HepG2 (cell line): ENCODE data around the gene FAM111B.

Experiments
- ATAD3A ChIP-seq: sonication (generic); formaldehyde crosslinking; IDR thresholded peaks from 2 replicates; pipeline ENCODE4 v1.4.0; 2020; ENCODE audit warnings: missing genetic modification reagents
- CTCF ChIP-seq: sonication (generic); formaldehyde crosslinking; IDR thresholded peaks from 2 replicates; pipeline ENCODE4 v1.5.0; 2020; ENCODE audit warnings: mild to moderate bottlenecking, missing genetic modification reagents, moderate library complexity
- KDM1A ChIP-seq: IDR thresholded peaks from 2 replicates; pipeline ENCODE4 v1.6.1; 2016; ENCODE audit warnings: missing compliant biosample characterization
- KLF9 ChIP-seq: IDR thresholded peaks from 2 replicates; pipeline ENCODE4 v1.6.1; 2016; ENCODE audit warnings: low read depth
- RAD21 ChIP-seq: fragments of 450-650 bp; formaldehyde crosslinking; IDR thresholded peaks from 2 replicates; pipeline ENCODE4 v1.5.0; 2020; ENCODE audit warnings: mild to moderate bottlenecking
- SMARCE1 ChIP-seq: fragments of 450-650 bp; IDR thresholded peaks from 2 replicates; pipeline ENCODE4 v1.6.1; 2017; ENCODE audit warnings: borderline replicate concordance
- ZNF354B ChIP-seq: sonication (generic); formaldehyde crosslinking; IDR thresholded peaks from 2 replicates; pipeline ENCODE4 v1.8.0; 2022; ENCODE audit warnings: mild to moderate bottlenecking, missing genetic modification reagents
- ZNF704 ChIP-seq: sonication (generic); formaldehyde crosslinking; IDR thresholded peaks from 2 replicates; pipeline ENCODE4 v1.8.1; 2023; ENCODE audit warnings: mild to moderate bottlenecking, inconsistent platforms, moderate library complexity, missing genetic modification reagents, borderline replicate concordance

GRCh38 chr11:59151761-59152160 is 44.7 kb downstream of the FAM111B start:
- TF ChIP-seq ATAD3A (CRISPR knock-in tag) (no peak), KDM1A (CRISPR knock-in tag) (no peak), SMARCE1 (no peak), CTCF (no peak), ZNF354B (CRISPR knock-in tag) (no peak), ZNF704 (CRISPR knock-in tag) (no peak), RAD21 (CRISPR knock-in tag) (no peak), KLF9 (no peak)
